SK-N-SH (cell line): ENCODE results near the gene ZNF185. TPM values are rescaled to one million over a fixed set of nuclear protein-coding genes. Genes with fewer than 3 reads are reported as not detected.

Experiments
- CTCF ChIA-PET: fragments of 300-600, 350-600 bp; formaldehyde crosslinking; extraction: SDS; loops from one replicate; lab custom pipeline; 2021; lab: Yijun Ruan, JAX
- POLR2A ChIA-PET: fragments of 350-600 bp; sonication (Branson Sonifier 250); formaldehyde crosslinking; extraction: SDS; loops from one replicate; lab custom pipeline; 2020; ENCODE audit warnings: antibody characterized with exemption, inconsistent platforms; lab: Yijun Ruan, JAX
- DNase-seq: peaks from one replicate; pipeline ENCODE4 v3.0.0; 2012
- H2AFZ ChIP-seq: fragments of 200-600 bp; sonication (generic); 2 replicates; pipeline ENCODE4 v1.8.1; 2016; ENCODE audit warnings: antibody characterized with exemption, mild to moderate bottlenecking, low read depth
- H3F3A ChIP-seq: fragments of 200-600 bp; sonication (generic); replicated peaks from 2 replicates; pipeline ENCODE3; 2016; ENCODE audit warnings: antibody characterized with exemption, mild to moderate bottlenecking; ENCODE audit not compliant: insufficient read depth
- H3K27ac ChIP-seq, 2 experiments: fragments of 200-500 bp in 1 of 2; fragments of 200-600 bp in 1 of 2; sonication (Bioruptor generic) in 1 of 2; sonication (generic), shearing (Covaris generic) in 1 of 2; 2 replicates each; pipeline versions ENCODE4 v1.5.1 to v1.6.1; 2014 to 2016; ENCODE audit warnings: low read depth in 2 of 2, inconsistent platforms in 1 of 2, low read length in 1 of 2, mild to moderate bottlenecking in 1 of 2, mixed read lengths in 1 of 2
- H3K27me3 ChIP-seq: fragments of 200-600 bp; sonication (generic), shearing (Covaris generic); 2 replicates; pipeline ENCODE4 v1.6.1; 2016; ENCODE audit warnings: mixed run types; ENCODE audit not compliant: insufficient read depth
- H3K36me3 ChIP-seq, 2 experiments: fragments of 200-500 bp in 1 of 2; fragments of 200-600 bp in 1 of 2; sonication (Bioruptor generic) in 1 of 2; sonication (generic) in 1 of 2; replicated peaks in 1 of 2; 2 replicates each; pipeline versions ENCODE3 to v1.5.1; 2014 to 2016; ENCODE audit warnings: low read length in 1 of 2, mild to moderate bottlenecking in 1 of 2; ENCODE audit not compliant: insufficient read depth in 2 of 2, control insufficient read depth in 1 of 2
- H3K4me1 ChIP-seq, 2 experiments: fragments of 200-500 bp in 1 of 2; fragments of 200-600 bp in 1 of 2; sonication (Bioruptor generic) in 1 of 2; sonication (generic), shearing (Covaris generic) in 1 of 2; 2 replicates each; pipeline versions ENCODE4 v1.5.1 to v1.6.1; 2014 to 2016; ENCODE audit warnings: low read depth in 1 of 2, low read length in 1 of 2, mixed run types in 1 of 2; ENCODE audit not compliant: insufficient read depth in 2 of 2, control insufficient read depth in 1 of 2
- H3K4me2 ChIP-seq: fragments of 200-600 bp; sonication (generic), shearing (Covaris generic); 2 replicates; pipeline ENCODE4 v1.6.1; 2017; ENCODE audit warnings: mixed run types
- H3K4me3 ChIP-seq, 2 experiments: fragments of 200-500 bp in 1 of 2; fragments of 200-600 bp in 1 of 2; sonication (Bioruptor generic) in 1 of 2; sonication (generic), shearing (Covaris generic) in 1 of 2; 2 replicates each; pipeline versions ENCODE4 v1.5.1 to v1.8.1; 2014 to 2016; ENCODE audit warnings: low read depth in 2 of 2, inconsistent platforms in 1 of 2, low read length in 1 of 2, mild to moderate bottlenecking in 1 of 2, mixed read lengths in 1 of 2, moderate library complexity in 1 of 2
- H3K79me2 ChIP-seq: fragments of 200-600 bp; sonication (generic); 2 replicates; pipeline ENCODE4 v1.8.1; 2017; ENCODE audit warnings: mild to moderate bottlenecking; ENCODE audit not compliant: insufficient read depth
- H3K9ac ChIP-seq: fragments of 200-600 bp; sonication (generic); 2 replicates; pipeline ENCODE4 v1.6.1; 2017; ENCODE audit warnings: mixed run types
- H3K9me2 ChIP-seq: fragments of 200-600 bp; sonication (generic); 2 replicates; pipeline ENCODE4 v1.6.1; 2017; ENCODE audit warnings: mixed run types
- H3K9me3 ChIP-seq: fragments of 200-600 bp; sonication (generic); 2 replicates; pipeline ENCODE4 v1.6.1; 2017; ENCODE audit warnings: mixed run types, mild to moderate bottlenecking, moderate library complexity
- H4K20me1 ChIP-seq: fragments of 200-600 bp; sonication (generic); 2 replicates; pipeline ENCODE4 v1.6.1; 2017; ENCODE audit warnings: mild to moderate bottlenecking, mixed run types; ENCODE audit not compliant: insufficient read depth
- CTCF ChIP-seq: fragments of 200-600 bp; sonication (generic); IDR thresholded peaks from 2 replicates; pipeline ENCODE4 v1.6.1; 2017; ENCODE audit warnings: antibody characterized with exemption, mild to moderate bottlenecking, moderate library complexity
- EZH2phosphoT487 ChIP-seq: fragments of 200-600 bp; sonication (generic); IDR thresholded peaks from 2 replicates; pipeline ENCODE4 v1.6.1; 2017; ENCODE audit warnings: low read depth, mixed run types, mild to moderate bottlenecking, antibody characterized with exemption, moderate library complexity, borderline replicate concordance
- GABPA ChIP-seq: IDR thresholded peaks from 2 replicates; pipeline ENCODE4 v1.4.0; 2012; ENCODE audit warnings: low read depth, mild to moderate bottlenecking
- MEF2A ChIP-seq: IDR thresholded peaks from 2 replicates; pipeline ENCODE4 v1.4.0; 2012; ENCODE audit warnings: low read depth, borderline replicate concordance
- PBX3 ChIP-seq: IDR thresholded peaks from 2 replicates; pipeline ENCODE4; 2012
- RXRA ChIP-seq: IDR thresholded peaks from 2 replicates; pipeline ENCODE4 v1.4.0; 2012; ENCODE audit warnings: low read depth, mild to moderate bottlenecking, borderline replicate concordance
- ZBTB33 ChIP-seq: IDR thresholded peaks from 2 replicates; pipeline ENCODE4 v1.4.0; 2012; ENCODE audit warnings: low read depth, borderline replicate concordance
- WGBS: methylation state at CpG from one replicate; pipeline ENCODE4 v1.1.6; 2017; ENCODE audit warnings: low lambda C conversion rate; 5-methylcytosine and 5-hydroxymethylcytosine counted together
- polyA plus RNA-seq, 3 experiments: library from polyadenylated mRNA; depleted of rRNA; stranded (reverse); fragments of >200 nt; gene quantifications; 2 replicates each; pipeline ENCODE4 v1.2.3, GENCODE V29; 2012

ZNF185 gene
- polyA plus RNA-seq, 1 of the 3 experiments (the other 2 are of a cell fraction) = 10.3 TPM

GRCh38 chrX:152899111-152899873 lies 1.4 kb downstream of the ZNF185 start:
- no peak overlapping the region for H3K4me2 ChIP-seq
- DNase-seq = no peak
- H3K27ac ChIP-seq = no peak overlapping the region
- no peak overlapping the region for H3K9ac ChIP-seq
- no peak for TF ChIP-seq RXRA
- TF ChIP-seq GABPA = no peak
- no peak for TF ChIP-seq EZH2phosphoT487
- no peaks in the 10 kb centered on the region for H3K79me2 ChIP-seq
- no peaks in the 10 kb centered on the region for H4K20me1 ChIP-seq
- ChIA-PET CTCF (interaction anchor here (0.9 to 5.2 kb wide), 5 partner anchors 13 to 28 kb away, joined by 3 to 37 read pairs (median 3); no protein-coding TSS in a partner anchor), POLR2A (no interaction called here)
- no peaks in the 10 kb centered on the region for H3K9me2 ChIP-seq
- peaks cover 2% of the 10 kb centered on the region for H3F3A ChIP-seq
- peaks cover 4 to 5% of the 10 kb centered on the region in 2 experiments; a peak in 2 of 4 replicates for H3K4me1 ChIP-seq
- H3K4me3 ChIP-seq = no peak overlapping the region
- no peak overlapping the region for H2AFZ ChIP-seq
- no peaks in the 10 kb centered on the region; the same call in 1 of the 2 replicates for H3K27me3 ChIP-seq
- H3K36me3 ChIP-seq = no peaks in the 10 kb centered on the region
- no peaks in the 10 kb centered on the region for H3K9me3 ChIP-seq
- WGBS = 62% methylated on average over 9 of the region's 16 CpGs

- DNase-seq = no peak
- no peaks in the 10 kb centered on the region; the same call in 1 of the 2 replicates for H3K27me3 ChIP-seq
- no peak overlapping the region for H3K4me3 ChIP-seq
- ChIA-PET CTCF (interaction anchor here (0.6 to 5.2 kb wide), 5 partner anchors 16 to 83 kb away, joined by 3 to 37 read pairs (median 3); no protein-coding TSS in a partner anchor), POLR2A (no interaction called here)
- TF ChIP-seq GABPA (no peak), ZBTB33 (no peak), MEF2A (no peak), PBX3 (no peak), CTCF (no peak)
- WGBS = 47% methylated on average over 9 of the region's 12 CpGs
- no peaks in the 10 kb centered on the region for H3K9me3 ChIP-seq
- no peaks in the 10 kb centered on the region for H3K79me2 ChIP-seq
- H3K4me1 ChIP-seq = peaks cover 6 to 11% of the 10 kb centered on the region in 2 experiments; a peak in 2 of 4 replicates
- no peak overlapping the region for H3K4me2 ChIP-seq
- no peak overlapping the region for H3K9ac ChIP-seq
- H3F3A ChIP-seq = peaks cover 4% of the 10 kb centered on the region
- no peaks in the 10 kb centered on the region for H3K36me3 ChIP-seq
- H3K9me2 ChIP-seq = no peaks in the 10 kb centered on the region
- H4K20me1 ChIP-seq = no peaks in the 10 kb centered on the region
- H3K27ac ChIP-seq = no peak overlapping the region
- no peak overlapping the region for H2AFZ ChIP-seq
Measured at GRCh38 chrX:152899874-152900719, 2.2 kb downstream of the ZNF185 start.
